NCI-H345 treated with DMSO at 0.1 percent for 48 hours (cell line): ENCODE measurements around the gene GRK3.

Experiments
- DNase-seq: peaks from one replicate; lab custom pipeline; 2025; ENCODE audit not compliant: unreplicated experiment; lab: John Stamatoyannopoulos, UW

The GRK3 gene

DNA sequence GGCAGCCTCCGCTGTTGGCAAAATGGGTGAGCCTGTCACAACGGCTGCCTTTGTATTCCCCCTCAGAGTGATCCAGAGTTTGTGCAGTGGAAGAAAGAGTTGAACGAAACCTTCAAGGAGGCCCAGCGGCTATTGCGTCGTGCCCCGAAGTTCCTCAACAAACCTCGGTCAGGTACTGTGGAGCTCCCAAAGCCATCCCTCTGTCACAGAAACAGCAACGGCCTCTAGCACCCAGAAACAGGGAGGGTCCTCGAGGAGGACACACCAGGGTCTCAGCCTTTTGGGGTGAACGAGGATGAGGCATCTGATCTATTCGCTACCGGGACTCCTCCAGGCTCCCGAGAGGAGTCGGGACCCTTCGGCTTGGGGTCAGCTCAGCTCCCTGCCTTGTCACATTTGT is 157.7 kb downstream of the GRK3 start:
- no peak for DNase-seq

DNA sequence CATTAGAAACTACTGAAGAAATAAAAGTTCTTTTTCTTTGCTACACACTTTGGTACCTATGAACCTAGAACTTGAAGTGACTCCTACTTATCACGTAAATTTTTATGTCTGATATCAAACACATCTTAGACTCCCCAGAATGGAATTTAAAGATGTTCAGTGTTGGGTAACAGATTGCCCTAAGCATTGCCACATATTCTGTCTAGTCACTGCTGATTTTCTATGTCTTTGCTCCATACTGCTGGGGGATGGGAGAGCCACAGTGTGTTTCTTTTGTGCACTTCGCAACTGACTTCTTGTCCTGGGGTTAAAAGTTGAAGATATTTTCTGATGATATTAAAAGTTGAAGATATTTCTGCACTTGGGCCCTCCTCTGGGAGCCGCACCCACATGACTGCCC is 158.2 kb downstream of the GRK3 start:
- no peak for DNase-seq

DNA sequence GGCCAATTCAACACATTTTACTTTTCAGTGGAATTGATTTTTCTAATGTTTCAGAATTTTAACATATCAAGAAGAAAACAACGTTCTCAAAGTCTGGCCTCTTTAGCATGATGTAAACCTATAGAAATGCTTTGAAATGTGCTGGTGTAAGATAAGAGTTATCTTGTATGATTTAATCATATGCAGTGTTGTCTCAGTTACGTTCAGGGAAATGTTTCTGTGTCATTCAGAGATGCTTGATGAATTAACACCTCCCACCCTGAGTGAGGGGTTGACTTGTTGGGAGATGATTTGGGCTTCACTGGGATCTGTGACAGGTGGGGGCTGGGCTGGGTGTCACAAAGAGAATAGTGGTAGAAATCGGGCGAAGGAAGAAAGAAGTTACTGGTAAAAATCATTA is 161.8 kb downstream of the GRK3 start:
- DNase-seq = no peak

DNA sequence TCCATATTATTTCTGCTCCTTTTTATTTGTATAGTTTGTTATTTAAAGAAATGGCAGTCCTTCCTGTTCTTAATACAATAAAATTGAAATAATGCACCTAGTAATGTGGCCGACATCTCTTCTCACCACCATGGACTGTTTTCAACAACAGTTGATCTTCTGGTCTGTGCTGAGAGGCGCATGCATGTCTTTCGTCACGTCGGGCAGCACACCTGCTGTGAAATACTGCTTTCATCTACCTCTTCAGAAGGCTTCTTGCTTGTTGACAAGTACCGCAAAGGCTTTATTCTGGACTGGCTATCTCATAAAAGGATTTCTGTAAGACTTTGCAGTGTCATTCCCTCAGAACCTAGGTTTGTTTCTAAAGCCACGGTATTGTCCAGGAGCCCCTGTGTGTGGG is 163.6 kb downstream of the GRK3 start:
- DNase-seq = no peak

DNA sequence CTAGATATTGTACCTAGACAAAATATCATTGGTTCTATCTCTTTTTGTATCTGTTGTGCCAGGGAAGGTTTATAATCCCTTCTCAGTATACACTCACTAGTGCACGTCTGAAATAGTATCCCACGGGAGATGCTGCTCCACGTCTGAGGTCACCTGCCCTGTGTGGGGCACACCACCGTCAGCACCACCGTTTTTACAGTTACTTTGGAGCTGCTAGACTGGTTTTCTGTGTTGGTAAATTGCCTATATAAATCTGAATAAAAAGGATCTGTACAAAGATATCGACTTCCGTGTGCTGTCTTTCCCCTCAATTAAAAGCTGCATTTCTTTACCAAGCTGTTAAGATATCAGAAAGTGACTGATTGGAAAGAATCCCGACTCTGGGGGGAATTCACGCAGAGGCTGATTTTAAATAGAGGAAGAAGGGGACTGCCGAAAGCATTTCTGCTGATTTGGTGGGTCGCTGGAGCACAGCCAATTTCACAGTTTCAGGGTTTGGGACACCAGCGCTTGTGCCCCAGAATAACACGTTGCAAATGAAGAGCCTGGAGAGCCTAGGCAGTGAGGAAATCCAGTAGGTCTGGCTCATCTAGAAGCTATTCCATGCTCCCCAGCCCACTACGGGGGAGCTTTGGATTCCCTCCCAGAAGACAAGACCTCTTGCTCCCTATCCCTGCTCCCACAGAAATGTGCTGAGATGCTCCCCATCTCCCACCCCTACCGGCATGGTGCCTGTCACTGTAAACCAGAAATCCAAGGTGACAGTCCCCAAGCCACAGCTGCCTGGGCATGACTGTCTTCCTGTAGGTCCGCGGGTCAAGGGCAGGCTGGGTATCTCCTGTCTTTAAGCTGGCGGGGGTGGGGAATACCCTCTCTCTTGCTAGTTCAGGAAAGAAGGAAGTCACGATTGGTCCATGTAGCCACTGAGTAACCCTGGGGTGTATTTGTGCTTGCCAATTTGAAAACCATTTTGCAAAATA is 164.8 kb downstream of the GRK3 start:
- DNase-seq = no peak

DNA sequence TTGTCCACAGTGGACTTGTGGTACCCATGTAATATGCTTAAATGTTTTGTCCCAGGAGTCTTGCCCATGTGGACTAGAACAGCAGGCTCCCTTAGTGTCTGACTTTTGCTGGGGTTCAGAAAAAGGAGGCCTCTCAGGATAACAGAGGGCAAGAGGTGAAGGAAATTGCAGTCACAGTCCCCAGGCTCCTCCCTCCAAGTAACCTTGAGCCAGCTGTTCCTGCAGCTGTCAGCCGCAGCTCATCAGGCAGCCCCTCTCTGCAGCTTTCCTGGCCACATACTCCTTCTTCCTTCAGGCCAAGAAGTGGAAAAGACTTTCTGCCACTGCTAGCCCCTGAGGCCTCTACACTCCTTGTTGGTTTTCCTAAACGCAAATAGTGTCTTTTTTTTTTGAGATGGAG is 171.2 kb downstream of the GRK3 start:
- DNase-seq = no peak

DNA sequence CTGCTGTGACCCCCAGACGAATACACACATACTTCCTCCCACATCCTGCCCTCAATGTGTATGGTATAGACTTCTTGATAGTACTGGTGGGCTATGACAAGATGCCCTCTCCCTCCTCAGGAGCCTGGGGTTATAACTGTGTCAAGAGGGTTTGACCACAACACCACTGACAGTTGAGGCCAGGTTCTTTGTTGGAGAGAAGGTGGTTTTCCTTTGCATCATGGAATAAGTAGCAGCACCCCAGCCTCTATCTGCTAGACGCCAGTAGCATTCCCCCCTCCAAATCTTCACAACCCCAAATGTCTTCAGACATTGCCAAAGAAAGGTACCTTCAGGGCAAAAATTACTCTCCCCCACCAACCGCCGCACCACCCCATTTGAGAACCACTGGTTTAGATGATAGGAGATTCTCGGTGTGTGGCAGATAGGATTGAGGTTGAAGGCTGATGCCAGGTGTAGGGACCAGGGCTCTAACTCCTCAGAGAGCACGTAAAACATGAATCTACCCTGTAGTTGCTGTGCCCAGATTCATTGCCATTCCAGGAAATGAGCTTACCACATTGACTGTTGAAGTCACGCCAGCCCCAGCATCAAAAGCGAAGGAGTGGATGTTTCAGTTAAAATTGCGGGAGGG is 172.0 kb downstream of the GRK3 start:
- DNase-seq = no peak

DNA sequence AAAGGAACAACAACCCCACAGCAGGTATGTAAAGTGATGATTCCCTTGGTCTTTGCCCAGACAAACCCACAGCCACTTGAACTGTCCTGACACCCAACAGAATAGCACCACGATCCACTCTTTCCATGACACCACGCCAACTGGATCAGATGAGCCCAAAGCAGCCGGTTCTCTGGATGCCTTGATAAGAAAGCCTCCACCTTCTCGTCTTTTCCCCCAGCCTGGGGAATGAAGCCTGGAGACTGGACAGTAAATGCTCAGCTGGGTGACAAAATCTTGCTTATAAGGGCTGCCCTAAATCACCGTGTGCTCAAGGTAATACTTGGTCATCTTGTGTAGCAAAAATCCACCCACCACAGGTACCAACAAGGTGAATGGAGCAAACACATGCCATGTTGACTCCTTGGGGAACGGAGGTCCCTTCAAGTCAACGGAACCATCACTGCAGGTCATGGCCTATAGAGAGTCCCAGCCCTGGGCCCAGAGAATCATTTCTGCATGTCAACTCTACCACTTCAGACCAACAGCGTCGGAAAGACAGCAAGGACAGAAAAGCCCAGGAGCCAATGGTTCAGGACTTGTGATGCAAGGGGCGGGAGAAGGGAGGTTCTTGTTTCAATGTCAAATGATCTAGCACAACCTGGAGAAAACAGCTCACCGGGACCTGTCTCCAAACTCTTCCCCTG is 175.3 kb downstream of the GRK3 start:
- DNase-seq = no peak

DNA sequence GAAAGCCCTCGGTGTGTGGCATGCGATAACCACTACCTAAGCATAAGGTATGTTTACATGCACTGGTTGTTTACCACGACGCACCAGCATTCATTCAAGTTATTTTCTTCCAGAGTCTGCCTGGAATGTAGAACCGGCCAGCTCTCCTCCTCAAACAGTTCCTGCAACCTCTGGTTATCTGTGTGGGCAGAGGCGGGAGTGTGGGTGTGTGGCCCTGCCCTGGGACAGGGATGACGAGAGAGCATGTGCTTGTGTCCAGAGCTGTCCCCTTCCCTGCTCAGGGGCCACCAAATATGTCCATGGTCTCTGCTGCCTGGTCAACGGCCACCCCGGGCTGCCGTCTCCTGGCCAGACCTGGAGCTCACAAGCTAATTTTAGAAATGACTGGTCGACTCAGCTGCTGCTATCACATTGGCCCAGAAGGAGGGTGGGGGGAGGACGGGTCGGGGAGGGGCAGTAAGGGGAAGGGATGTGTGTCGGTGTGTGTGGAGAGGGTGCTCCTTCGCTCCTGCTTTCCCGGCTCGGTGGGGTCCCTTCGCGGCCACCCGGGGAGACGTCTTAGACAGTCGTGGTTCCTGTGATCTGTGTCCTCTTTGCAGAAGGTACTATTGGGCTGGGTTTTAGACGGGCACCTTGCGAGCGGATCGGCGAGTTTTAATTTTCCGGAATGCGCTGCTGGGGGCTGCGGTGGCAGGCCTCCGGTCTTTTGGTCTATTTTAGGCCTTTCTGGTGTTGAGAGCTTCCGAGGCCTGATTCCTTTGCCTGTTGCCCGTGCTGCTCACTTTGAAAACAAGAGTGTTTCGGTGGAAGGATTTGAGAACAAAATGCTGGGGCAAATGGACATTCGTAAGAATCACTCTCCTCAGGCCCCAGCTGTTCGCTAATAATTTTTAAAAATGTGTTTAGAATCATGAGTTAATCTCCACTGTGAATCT is 177.5 kb downstream of the GRK3 start, which contains the start of gene MYO18B:
Gene MYO18B (plus strand): TSS at position 497 of the 935 bp plus-strand sequence. CDS start 18,905 bp downstream, outside the sequence.
- DNase-seq = no peak

DNA sequence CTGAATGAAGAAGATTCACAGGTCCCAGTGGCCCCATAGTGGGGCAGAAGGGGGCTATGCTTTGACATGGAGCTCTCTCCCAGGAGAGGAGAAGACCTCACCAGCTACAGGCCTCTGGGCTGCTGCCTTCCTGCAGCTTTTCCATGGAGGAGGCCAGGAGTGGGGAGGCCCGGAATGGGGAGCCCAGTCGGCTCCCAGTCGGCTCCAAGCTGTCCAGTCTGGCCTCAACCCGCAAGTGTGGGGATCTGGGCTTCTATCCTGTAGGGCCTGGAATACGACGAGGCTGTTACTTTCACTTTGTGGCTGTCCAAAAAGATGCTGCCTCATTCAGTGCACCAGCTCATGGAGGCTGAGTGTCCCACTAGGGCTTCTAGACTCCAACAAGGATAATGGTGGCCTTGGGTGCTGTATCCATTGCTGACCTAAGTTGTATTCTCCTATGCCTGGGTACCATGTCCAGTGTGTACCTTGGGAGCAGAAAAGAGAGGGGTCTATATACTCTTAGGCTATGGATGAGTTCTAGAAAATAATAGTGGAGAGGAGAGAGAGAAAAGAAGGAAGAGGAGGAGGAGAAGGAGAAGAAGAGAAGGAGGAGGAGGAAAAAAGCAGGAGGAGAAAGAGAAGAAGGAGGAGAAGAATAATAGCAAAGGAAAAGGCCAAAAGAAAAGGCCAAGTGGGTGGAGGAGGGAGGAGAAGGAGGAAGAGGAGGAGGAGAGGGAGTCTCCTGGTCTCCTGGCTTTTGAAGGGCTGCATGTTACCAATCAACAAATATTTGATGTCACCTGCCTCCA is 178.6 kb downstream of the GRK3 start:
- DNase-seq = no peak

DNA sequence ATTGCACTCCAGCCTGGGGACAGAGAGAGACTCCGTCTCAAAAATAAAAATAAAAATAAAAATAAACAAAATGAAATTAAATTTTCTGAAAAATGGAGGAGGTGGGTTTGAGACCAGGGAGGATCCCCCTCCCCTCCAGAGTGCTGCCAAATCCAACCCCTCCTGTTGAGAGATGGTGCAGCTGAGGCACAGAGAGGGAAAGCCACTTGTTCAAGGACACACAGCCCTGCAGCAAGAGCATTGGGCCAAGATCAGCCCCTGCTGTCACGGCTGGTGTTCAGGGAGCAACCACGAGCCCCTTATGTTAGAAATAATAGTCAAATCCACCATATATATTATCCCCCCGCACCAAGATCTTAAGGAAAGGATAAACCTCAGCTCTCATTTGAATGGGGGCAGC is 180.2 kb downstream of the GRK3 start:
- no peak for DNase-seq

DNA sequence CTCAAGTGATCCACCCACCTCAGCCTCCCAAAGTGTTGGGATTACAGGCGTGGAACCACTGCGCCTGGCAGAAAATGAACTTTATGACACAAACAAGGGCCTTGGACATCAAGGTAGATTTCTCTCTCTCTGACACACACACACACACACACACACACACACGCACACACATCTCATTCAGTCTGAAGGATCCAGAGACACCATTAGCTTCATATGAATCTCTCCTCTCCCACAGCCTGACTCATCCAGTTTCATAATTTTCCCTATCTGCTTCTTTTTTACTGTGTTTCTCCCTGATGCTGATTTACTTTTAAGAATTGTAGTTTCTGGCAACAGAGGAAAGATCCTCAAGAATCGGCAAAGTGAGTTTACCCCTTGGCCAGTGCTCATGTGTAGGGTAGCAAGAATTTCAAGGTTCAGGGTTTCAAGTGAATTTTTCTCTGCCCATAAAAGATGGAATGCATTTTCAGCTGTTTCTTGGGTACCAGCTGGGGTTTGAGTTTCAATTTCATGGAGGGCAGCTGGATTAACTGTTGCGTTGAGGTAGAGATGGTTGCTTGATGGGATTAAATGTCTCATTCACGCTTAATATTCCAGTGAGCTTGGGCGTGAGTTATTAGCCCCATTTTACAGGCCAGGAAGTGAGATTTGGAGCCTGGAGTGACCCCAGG is 181.0 kb downstream of the GRK3 start:
- no peak for DNase-seq

DNA sequence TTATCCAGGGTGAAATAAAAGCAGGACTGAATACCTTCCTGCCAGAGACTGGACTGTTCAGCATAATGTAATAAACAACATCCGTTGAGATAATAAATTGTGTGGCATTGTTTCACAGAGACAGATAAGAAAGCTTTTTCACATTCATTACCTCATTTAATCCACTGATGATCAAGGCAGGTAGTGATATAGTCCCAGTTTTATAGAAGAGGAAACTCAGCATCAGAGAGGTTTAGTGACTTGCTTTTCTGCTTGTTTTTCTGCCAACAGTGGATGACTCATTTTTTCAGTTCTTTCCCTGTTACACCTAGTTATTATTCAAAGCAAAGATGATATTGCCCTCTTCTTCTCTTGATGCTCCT is 181.5 kb downstream of the GRK3 start:
- DNase-seq = no peak

DNA sequence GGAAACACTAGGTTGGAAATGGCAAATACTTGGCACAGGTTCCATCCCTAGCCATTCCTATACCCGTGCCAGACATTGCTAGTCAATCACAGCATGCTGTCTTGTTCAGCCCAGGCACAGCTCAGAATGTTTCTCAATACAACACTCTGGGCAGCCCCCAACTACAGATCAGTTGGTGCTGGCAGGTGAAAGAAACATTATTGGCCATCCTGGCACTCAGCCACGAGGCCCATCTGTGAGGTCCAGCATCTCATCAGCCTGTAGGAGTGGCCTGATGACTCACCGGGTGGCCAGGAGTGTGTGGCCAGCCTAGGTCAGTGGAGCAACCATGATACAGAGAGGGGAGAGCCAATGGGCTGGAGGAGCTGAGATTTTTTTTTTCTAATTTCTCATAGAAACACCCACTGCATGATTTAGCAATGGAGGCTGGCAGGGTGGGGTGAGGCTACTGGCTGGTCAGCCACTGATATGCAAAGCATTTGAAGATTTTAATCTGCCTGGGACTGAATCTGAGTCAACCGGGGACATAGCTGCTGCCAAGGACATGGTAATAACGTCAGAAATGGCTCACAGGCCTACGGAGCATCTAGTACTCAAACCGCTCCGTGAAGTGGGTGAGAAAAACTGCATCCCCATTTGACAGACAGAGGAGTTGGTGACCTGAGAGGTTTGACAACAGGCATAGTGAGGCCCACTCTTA is 182.9 kb downstream of the GRK3 start:
- no peak for DNase-seq

DNA sequence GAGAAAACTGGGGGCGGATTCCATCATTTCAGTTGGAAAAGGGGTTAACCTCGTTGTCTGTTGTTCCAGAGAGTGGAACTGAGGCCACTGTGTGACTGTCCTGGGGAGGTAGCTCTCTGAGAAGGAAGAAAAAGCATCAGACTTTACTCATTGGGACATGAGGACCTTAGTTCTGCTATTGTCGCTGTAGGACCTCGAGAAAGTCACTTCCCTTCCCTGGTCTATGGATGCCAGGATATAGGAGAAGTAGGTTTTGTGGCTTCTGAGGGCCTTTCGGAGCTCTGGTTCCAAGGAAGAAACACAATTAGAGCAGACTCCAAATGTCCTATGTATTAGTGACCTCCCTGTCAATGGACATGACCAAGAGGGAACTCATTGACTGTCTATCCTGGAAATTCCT is 183.7 kb downstream of the GRK3 start:
- DNase-seq = no peak

DNA sequence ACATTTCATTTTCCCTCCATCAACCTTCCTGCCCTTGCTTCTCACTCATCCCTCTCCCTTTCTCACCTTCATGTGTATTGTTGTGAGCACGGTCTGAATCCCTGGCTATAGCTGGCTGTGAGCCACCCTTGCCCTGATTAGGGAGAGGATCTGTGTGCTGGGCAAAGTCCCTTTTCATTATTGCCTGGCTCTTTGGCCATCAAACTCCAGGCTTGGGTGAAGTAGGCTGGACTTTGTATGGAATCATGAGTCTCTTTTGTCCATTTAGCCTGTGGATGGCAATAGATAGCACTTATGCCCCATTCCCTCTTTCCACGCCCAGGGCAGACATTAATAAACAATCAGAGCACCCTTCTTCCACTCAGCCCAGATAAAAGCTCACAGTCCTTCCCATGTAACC is 184.2 kb downstream of the GRK3 start:
- DNase-seq = no peak

DNA sequence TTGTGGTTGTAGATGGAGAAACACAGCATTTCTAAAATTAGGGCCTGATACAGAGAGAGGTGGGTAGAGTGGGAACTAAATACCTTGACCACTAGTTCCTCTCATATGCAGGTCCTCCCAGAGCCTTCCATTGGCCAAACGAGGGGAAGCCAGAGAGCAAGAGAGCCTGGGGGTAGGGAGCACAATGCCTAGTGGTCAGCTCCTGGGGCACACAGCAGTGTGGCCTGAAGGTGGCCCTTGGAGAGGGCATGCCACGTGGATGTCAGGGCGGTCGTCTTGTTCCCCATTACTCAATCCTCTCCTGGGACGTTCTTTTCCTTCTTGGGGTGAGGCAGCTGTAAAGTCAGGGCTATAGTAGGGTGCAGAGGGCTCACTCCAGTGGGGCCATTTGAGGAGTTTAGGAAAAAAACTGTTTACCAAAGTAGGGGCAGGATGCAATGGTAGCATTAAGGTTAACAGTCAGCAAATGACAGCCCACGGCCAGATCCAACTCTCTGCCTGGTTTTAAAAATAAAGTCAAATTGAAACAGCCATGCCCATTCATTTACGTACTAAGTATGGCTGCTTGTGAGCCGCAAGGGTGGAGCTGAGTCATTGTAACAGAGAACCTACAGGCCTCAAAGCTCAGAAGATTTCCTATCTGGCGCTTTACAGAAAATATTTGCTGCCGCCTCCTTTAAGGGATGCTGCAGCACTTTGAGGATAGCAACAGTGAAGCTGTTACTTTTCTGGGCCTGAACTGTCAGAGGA is 185.1 kb downstream of the GRK3 start:
- no peak for DNase-seq

DNA sequence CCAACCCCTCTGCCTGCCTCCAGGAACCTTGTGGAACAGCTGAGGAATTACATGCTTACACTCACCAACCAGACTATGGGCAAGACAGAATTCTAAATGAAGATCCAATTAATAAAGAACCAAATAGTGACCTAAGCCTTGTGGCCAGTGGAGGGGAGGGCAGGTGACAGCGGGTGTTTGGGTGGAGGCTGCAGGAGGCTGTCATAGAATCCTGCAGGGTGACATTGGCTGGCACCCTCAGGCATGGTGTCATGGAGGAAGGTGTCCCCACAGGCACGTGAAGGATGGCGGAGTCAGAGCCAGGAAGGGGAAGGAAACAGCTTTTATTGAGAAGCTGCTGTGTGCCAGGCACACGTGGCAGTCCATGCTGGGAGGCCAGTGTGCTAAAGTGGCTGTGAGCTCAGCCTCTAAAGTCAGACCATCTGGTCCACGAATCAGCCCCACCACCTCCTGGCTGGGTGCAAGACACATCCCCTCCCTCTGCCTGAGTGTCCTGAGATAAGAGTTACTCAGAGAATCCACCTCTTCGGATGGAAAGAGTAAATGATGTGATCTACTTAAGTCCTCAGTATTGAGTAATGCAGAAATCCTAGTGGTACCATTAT is 186.2 kb downstream of the GRK3 start:
- DNase-seq = no peak
